ENCODE measurements around the gene ZNF532. TPM values are rescaled to one million over a fixed set of nuclear protein-coding genes. Genes with fewer than 3 reads are reported as not detected.
A peak's percentile ranks its signal among the peaks of the same experiment; 100 is the strongest.

Gene ZNF532
- total RNA-seq, 1 donor from 2014 or later = 41.3 TPM

GRCh38 chr18:58886864-58887612 is 22.4 kb downstream of the ZNF532 start:
- H3K36me3 ChIP-seq (ENCODE audit: control insufficient read depth, insufficient read depth, low read length) = peaks cover 5% of the 10 kb centered on the region
- H3K27me3 ChIP-seq (ENCODE audit: control insufficient read depth, insufficient read depth, low read length) = no peaks in the 10 kb centered on the region
- DNase-seq (ENCODE audit: low read depth) (no peak), FAIRE-seq (no peak)
- no peak overlapping the region for H3K4me3 ChIP-seq (ENCODE audit: low read depth, low read length)
- TF ChIP-seq CTCF (IDR thresholded peaks at IDR 0.05; ENCODE audit: insufficient read depth, low read length, severe bottlenecking) = no peak

GRCh38 chr18:58887613-58887963 is 22.9 kb downstream of the ZNF532 start:
- DNase-seq (ENCODE audit: low read depth) (no peak), FAIRE-seq (no peak)
- Histone ChIP-seq H3K36me3 (ENCODE audit: control insufficient read depth, insufficient read depth, low read length) (peaks cover 5% of the 10 kb centered on the region), H3K4me3 (ENCODE audit: low read depth, low read length) (no peak overlapping the region), H3K27me3 (ENCODE audit: control insufficient read depth, insufficient read depth, low read length) (no peaks in the 10 kb centered on the region)
- TF ChIP-seq CTCF (IDR thresholded peaks at IDR 0.05; ENCODE audit: insufficient read depth, low read length, severe bottlenecking) = no peak

- DNase-seq (ENCODE audit: low read depth) = no peak
- no peak for TF ChIP-seq CTCF (IDR thresholded peaks at IDR 0.05; ENCODE audit: insufficient read depth, low read length, severe bottlenecking)
- Histone ChIP-seq H3K36me3 (ENCODE audit: control insufficient read depth, insufficient read depth, low read length) (peaks cover 6% of the 10 kb centered on the region), H3K27me3 (ENCODE audit: control insufficient read depth, insufficient read depth, low read length) (no peaks in the 10 kb centered on the region), H3K4me3 (ENCODE audit: low read depth, low read length) (no peak overlapping the region)
- no peak for FAIRE-seq
These were observed 27.1 kb downstream of the ZNF532 start for GRCh38 chr18:58891776-58892175.

DNA sequence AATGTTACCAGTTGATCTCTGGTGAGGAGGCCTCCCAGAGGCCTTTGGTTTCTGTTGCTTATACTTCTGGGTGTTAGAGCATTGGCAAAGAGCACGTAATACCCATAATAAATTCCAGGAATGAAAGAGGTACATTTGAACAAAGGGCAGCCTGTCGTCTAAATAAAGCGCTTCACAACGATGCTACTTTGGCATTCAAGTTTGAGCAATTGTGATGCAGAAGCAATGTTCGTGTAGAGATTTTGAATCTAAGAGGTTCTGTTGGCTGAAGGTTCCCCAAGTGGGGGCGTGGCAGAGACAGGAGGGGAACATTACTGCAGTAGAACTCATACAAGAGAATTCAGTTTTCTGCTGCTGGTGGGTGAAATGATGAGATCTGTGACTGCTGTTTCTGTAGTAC is 27.8 kb downstream of the ZNF532 start:
- TF ChIP-seq CTCF (IDR thresholded peaks at IDR 0.05; ENCODE audit: insufficient read depth, low read length, severe bottlenecking) = no peak

DNA sequence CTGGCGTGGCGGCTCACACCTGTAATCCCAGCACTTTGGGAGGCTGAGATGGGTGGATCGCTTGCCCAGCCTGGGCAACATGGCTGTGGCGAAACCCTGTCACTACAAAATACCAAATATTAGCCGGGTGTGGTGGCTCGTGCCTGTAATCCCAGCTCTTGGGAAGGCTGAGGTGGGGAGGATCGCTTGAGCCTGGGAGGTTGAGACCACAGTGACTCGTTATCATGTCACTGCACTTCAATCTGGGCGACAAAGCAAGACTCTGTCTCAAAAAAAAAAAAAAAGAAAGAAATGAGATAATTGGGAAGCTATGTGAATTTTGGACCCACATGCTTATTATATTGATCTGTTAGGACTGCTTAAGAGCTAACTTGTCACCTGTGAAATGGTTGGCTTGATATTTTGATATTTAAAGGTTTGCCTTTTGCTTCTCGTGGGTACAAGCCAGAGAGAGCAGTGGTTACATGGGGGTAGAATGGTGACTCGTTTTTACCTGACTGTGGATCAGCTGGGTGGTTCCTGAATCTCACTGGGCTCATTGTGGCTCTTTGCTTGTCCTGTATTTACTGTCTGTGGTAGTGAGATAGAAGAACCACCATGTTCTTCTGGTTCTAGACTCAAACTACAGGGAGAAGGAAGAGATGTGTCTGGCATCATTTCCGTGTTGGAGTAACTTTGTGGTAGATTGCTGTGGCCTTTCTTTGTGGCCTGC is 28.9 kb downstream of the ZNF532 start:
- Histone ChIP-seq H3K36me3 (ENCODE audit: control insufficient read depth, insufficient read depth, low read length) (peaks cover 4% of the 10 kb centered on the region), H3K4me3 (ENCODE audit: low read depth, low read length) (no peak overlapping the region), H3K27me3 (ENCODE audit: control insufficient read depth, insufficient read depth, low read length) (no peaks in the 10 kb centered on the region)
- peak; percentile 59 for DNase-seq (ENCODE audit: low read depth)
- no peak for TF ChIP-seq CTCF (IDR thresholded peaks at IDR 0.05; ENCODE audit: insufficient read depth, low read length, severe bottlenecking)
- FAIRE-seq = no peak

More for the DNA sequence above, 27.8 kb downstream of the ZNF532 start:
- Histone ChIP-seq H3K36me3 (ENCODE audit: control insufficient read depth, insufficient read depth, low read length) (peaks cover 7% of the 10 kb centered on the region), H3K4me3 (ENCODE audit: low read depth, low read length) (no peak overlapping the region), H3K27me3 (ENCODE audit: control insufficient read depth, insufficient read depth, low read length) (no peaks in the 10 kb centered on the region)
- no peak for DNase-seq (ENCODE audit: low read depth)
- no peak for FAIRE-seq

Measured in bronchial epithelial cell (primary cell).